Measurements from ENCODE around the gene CPEB4. TPM values are rescaled to one million over a fixed set of nuclear protein-coding genes. Genes with fewer than 3 reads are reported as not detected.

The CPEB4 gene
- total RNA-seq, 1 experiment from 2014 or later, result 11.1 TPM

GRCh38 chr5:173984218-173984617 lies 96.1 kb downstream of the CPEB4 start:
- BruUV-seq (replicated peaks), result no TSS peak
- DNase-seq (ENCODE audit: low read depth, low spot score), result peak; percentile 34

More at GRCh38 chr5:173984218-173984617, 96.1 kb downstream of the CPEB4 start:
- Histone ChIP-seq H3K9me2 (ENCODE audit: insufficient read depth) (no peaks in the 10 kb centered on the region), H3K36me3 (ENCODE audit: control insufficient read depth in 1 of 2, insufficient read depth in 2 of 2, low read length in 2 of 2) (no peaks in the 10 kb centered on the region), H2AFZ (ENCODE audit: low read depth, low read length, poor library complexity, severe bottlenecking) (no peak overlapping the region), H3K4me3 (replicated peaks in 1 of 2; ENCODE audit: low read depth in 1 of 2, low read length in 2 of 2) (no peak overlapping the region), H3K4me2 (ENCODE audit: low read length) (no peak overlapping the region), H3K27ac (ENCODE audit: low read depth, low read length) (no peak overlapping the region), H3K9me3 (ENCODE audit: control insufficient read depth in 1 of 2, insufficient read depth in 1 of 2, low read depth in 1 of 2, low read length in 2 of 2) (no peaks in the 10 kb centered on the region), H3K79me2 (ENCODE audit: insufficient read depth, low read length) (no peaks in the 10 kb centered on the region), H3K9ac (ENCODE audit: low read length) (no peak overlapping the region), H3K27me3 (ENCODE audit: insufficient read depth, low read length) (peaks cover 7% of the 10 kb centered on the region; the same call in 1 of the 2 replicates), H3K4me1 (ENCODE audit: control insufficient read depth in 1 of 2, insufficient read depth in 2 of 2, low read length in 2 of 2) (no peaks in the 10 kb centered on the region), H4K20me1 (ENCODE audit: insufficient read depth) (no peaks in the 10 kb centered on the region)
- TF ChIP-seq POLR2AphosphoS5 (IDR thresholded peaks at IDR 0.05; ENCODE audit: low read depth, low read length) (no peak), RAD21 (IDR thresholded peaks at IDR 0.05; ENCODE audit: low read depth) (peak; percentile 81)
- TF ChIP-seq, protein P1, sequence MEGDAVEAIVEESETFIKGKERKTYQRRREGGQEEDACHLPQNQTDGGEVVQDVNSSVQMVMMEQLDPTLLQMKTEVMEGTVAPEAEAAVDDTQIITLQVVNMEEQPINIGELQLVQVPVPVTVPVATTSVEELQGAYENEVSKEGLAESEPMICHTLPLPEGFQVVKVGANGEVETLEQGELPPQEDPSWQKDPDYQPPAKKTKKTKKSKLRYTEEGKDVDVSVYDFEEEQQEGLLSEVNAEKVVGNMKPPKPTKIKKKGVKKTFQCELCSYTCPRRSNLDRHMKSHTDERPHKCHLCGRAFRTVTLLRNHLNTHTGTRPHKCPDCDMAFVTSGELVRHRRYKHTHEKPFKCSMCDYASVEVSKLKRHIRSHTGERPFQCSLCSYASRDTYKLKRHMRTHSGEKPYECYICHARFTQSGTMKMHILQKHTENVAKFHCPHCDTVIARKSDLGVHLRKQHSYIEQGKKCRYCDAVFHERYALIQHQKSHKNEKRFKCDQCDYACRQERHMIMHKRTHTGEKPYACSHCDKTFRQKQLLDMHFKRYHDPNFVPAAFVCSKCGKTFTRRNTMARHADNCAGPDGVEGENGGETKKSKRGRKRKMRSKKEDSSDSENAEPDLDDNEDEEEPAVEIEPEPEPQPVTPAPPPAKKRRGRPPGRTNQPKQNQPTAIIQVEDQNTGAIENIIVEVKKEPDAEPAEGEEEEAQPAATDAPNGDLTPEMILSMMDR (IDR thresholded peaks at IDR 0.05 in 2 of 3, conservative IDR thresholded peaks at IDR 0.05 in 1 of 3; ENCODE audit: borderline replicate concordance in 1 of 3, insufficient read depth in 1 of 3, low read depth in 2 of 3, low read length in 2 of 3), result peak; percentile 42 to 65 (median 58); a peak in 5 of 6 replicates
- ChIA-PET RAD21 (ENCODE audit: low non-redundant PET in 1 of 2, low total read pairs in 2 of 2, uncharacterized antibody in 2 of 2, unreplicated experiment in 2 of 2) (interaction anchor here in 1 of 2 experiments (0.8 to 1.7 kb wide), 2 partner anchors 11 to 333 kb away, joined by 3 to 4 read pairs; no protein-coding TSS in a partner anchor), POLR2A (no interaction called here), CTCF (interaction anchor here (0.6 to 2.7 kb wide), 9 partner anchors 10 to 690 kb away, joined by 3 to 16 read pairs (median 5); partner anchors contain the start of gene BOD1)
- peak; percentile 83 for ATAC-seq
- intact Hi-C loops (cut with micrococcal nuclease), result loop anchor here (1.0 to 10.0 kb wide), 2 partner anchors 365 to 1269 kb away; no protein-coding TSS in a partner anchor
